Epithelial cell of esophagus (primary cell): ENCODE data around the gene EMID1.
"Not testable (repeated sequence)": the region's sequence is repeated elsewhere in the genome, so short reads cannot be mapped to it uniquely, and the experiment has no call there.

Experiments used
- DNase-seq: peaks from one replicate; pipeline ENCODE4 v3.0.0; 2010; ENCODE audit warnings: low read depth
- H3K4me3 ChIP-seq: 2 replicates; pipeline ENCODE4 v1.5.1; 2011; ENCODE audit warnings: mild to moderate bottlenecking, low read length, control low read depth
- CTCF ChIP-seq: IDR thresholded peaks from 2 replicates; pipeline ENCODE4 v1.5.1; 2011; ENCODE audit warnings: low read depth, mild to moderate bottlenecking, low read length, control low read depth, inconsistent platforms; ENCODE audit not compliant: insufficient read depth; ENCODE audit errors: missing control alignments

The EMID1 gene

GRCh38 chr22:29216011-29216872 lies 10.5 kb downstream of the EMID1 start:
- no peak overlapping the region for H3K4me3 ChIP-seq
- DNase-seq: no peak
- TF ChIP-seq CTCF: no peak

- TF ChIP-seq CTCF: no peak
- no peak overlapping the region for H3K4me3 ChIP-seq
- peak; percentile 74 for DNase-seq
Measured at GRCh38 chr22:29216873-29217666, 11.4 kb downstream of the EMID1 start.

- TF ChIP-seq CTCF: no peak
- no peak for DNase-seq
- no peak overlapping the region for H3K4me3 ChIP-seq
Measured at GRCh38 chr22:29217827-29218757, 12.4 kb downstream of the EMID1 start.

DNA sequence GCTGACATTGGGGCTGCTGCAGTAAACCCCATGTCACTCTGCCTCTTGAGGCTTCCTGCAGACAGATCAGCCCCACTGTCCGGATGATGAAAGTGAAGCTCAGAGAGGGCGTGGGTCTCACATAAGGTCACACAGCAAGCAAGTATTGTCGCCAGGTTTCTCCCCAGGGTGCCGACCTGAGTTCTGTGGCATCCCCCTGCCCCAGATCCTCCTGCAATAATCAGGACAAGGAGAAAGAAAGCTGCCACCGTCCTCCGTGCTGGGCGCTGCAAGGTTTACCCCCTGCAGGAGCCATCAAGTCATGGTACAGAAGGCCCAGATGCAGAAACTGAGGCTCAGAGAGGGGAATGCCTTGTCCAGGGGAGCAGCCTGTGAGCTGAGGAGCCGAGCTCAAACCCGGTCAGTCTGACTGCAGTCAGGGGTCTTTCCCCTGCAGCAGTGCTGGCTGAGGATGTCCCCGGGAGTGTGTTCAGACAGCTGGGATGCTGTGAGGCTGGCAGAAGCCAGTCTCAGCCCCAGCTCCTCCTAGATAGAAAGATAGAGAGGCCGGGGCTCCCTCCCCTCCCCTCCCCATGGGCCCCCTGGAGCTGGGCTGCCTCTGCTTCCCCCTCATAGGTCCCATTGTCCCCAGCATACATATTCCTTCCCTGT lies 13.2 kb downstream of the EMID1 start:
- H3K4me3 ChIP-seq: no peak overlapping the region
- no peak for TF ChIP-seq CTCF
- DNase-seq: no peak

- not testable (repeated sequence) for DNase-seq, H3K4me3 ChIP-seq
Measured at GRCh38 chr22:29219409-29219782, 13.7 kb downstream of the EMID1 start.

GRCh38 chr22:29219881-29220670 lies 14.4 kb downstream of the EMID1 start:
- H3K4me3 ChIP-seq: no peak overlapping the region
- DNase-seq: no peak
- no peak for TF ChIP-seq CTCF
